Calu3 (cell line): Measurements from ENCODE around the gene ZNF287. TPM values are rescaled to one million over a fixed set of nuclear protein-coding genes. Genes with fewer than 3 reads are reported as not detected.

Experiments
- BruUV-seq: library from RNA; stranded (reverse); fragments of 400-500 nt; replicated peaks from 2 replicates; lab custom pipeline; 2021; lab: Mats Ljungman, UMichigan
- CTCF ChIA-PET: fragments of 300-600 bp; sonication (Branson Sonifier 250); formaldehyde crosslinking; loops from one replicate; lab custom pipeline; 2022; ENCODE audit warnings: antibody characterized with exemption; lab: Charles Lee
- DNase-seq: peaks from one replicate; pipeline ENCODE4 v3.0.0; 2022
- H3K27ac Mint-ChIP-seq: one replicate; pipeline ENCODE4 v1.8.0; 2022; ENCODE audit warnings: mixed read lengths; ENCODE audit not compliant: unreplicated experiment
- H3K27me3 Mint-ChIP-seq: one replicate; pipeline ENCODE4 v1.8.0; 2022; ENCODE audit warnings: mixed read lengths; ENCODE audit not compliant: unreplicated experiment
- H3K36me3 Mint-ChIP-seq: one replicate; pipeline ENCODE4 v1.8.0; 2022; ENCODE audit warnings: mild to moderate bottlenecking, moderate library complexity, mixed read lengths; ENCODE audit not compliant: insufficient read depth, unreplicated experiment
- H3K4me1 Mint-ChIP-seq: one replicate; pipeline ENCODE4 v1.8.0; 2022; ENCODE audit warnings: mild to moderate bottlenecking, low read depth, mixed read lengths; ENCODE audit not compliant: unreplicated experiment
- H3K4me3 Mint-ChIP-seq: one replicate; pipeline ENCODE4 v1.8.0; 2022; ENCODE audit warnings: mild to moderate bottlenecking, low read depth, moderate library complexity, mixed read lengths; ENCODE audit not compliant: unreplicated experiment
- H3K9me3 Mint-ChIP-seq: one replicate; pipeline ENCODE4 v1.8.0; 2022; ENCODE audit warnings: low read depth, mixed read lengths; ENCODE audit not compliant: unreplicated experiment
- intact Hi-C: fragments of 100-400 bp; cut with micrococcal nuclease; formaldehyde crosslinking; loops from one replicate; pipeline ENCODE4 v1.10.0; 2022; ENCODE audit not compliant: unreplicated experiment
- total RNA-seq: library from RNA; stranded (reverse); gene quantifications from 2 replicates; pipeline ENCODE4 v1.2.3, GENCODE V29; 2022
- TF ChIP-seq, protein P1 (sequence below): fragments of 200-600 bp; IDR thresholded peaks from one replicate; pipeline ENCODE4 v1.8.0; 2022; ENCODE audit warnings: antibody characterized with exemption; ENCODE audit not compliant: unreplicated experiment

ZNF287 gene
- total RNA-seq, 1 experiment from 2014 or later: not detected

DNA sequence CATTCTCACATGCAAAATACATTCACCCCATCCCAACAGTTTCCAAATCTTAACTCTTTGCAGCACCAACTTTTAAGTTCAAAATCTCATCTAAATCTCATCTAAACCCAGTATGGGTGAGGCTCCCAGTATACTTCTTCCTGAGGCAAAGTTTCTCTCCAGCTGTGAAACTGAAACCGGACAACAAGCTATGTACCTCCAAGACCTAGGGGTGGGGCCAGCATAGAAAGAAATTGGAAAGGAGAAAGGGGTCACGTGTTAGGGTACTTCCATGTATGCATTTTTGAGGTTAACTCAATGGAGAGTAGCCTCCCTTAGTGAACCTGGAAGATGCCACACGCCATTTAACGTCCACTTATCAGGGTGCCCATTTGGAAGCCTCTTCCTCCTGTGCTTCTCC lies 53.1 kb downstream of the ZNF287 start:
- intact Hi-C loops: no loop called here
- Mint-ChIP-seq H3K9me3 (no peaks in the 10 kb centered on the region), H3K27me3 (peaks cover 12% of the 10 kb centered on the region), H3K4me1 (peaks cover 16% of the 10 kb centered on the region), H3K4me3 (no peak overlapping the region), H3K27ac (no peak overlapping the region), H3K36me3 (no peaks in the 10 kb centered on the region)
- no TSS peak for BruUV-seq
- TF ChIP-seq, protein P1, sequence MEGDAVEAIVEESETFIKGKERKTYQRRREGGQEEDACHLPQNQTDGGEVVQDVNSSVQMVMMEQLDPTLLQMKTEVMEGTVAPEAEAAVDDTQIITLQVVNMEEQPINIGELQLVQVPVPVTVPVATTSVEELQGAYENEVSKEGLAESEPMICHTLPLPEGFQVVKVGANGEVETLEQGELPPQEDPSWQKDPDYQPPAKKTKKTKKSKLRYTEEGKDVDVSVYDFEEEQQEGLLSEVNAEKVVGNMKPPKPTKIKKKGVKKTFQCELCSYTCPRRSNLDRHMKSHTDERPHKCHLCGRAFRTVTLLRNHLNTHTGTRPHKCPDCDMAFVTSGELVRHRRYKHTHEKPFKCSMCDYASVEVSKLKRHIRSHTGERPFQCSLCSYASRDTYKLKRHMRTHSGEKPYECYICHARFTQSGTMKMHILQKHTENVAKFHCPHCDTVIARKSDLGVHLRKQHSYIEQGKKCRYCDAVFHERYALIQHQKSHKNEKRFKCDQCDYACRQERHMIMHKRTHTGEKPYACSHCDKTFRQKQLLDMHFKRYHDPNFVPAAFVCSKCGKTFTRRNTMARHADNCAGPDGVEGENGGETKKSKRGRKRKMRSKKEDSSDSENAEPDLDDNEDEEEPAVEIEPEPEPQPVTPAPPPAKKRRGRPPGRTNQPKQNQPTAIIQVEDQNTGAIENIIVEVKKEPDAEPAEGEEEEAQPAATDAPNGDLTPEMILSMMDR: no peak
- no peak for DNase-seq
- CTCF ChIA-PET: no interaction called here

DNA sequence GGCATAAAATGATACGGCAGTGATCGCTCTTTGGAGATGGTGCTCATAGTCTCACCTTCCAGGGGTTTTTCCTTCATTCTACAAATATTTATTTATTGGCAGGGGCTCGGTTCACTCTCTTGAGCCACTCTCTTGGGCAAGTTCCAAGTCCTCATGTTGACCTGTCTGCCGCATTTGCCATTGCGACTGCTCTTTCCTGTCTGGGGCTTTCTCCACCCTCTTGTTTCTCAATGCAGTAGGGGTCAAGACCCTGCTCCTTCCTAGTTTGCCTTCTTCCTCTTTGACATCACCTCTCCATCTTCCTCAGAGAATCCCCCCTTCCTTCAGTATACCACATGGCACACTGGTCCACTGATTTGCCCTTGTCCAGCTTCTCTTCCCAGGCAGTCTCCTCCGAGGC lies 55.1 kb downstream of the ZNF287 start:
- H3K36me3 Mint-ChIP-seq: no peaks in the 10 kb centered on the region
- DNase-seq: no peak
- intact Hi-C loops: no loop called here
- peaks cover 12% of the 10 kb centered on the region for H3K27me3 Mint-ChIP-seq
- no peak overlapping the region for H3K4me3 Mint-ChIP-seq
- TF ChIP-seq, protein P1: no peak
- CTCF ChIA-PET: no interaction called here
- BruUV-seq: no TSS peak
- H3K27ac Mint-ChIP-seq: no peak overlapping the region
- no peaks in the 10 kb centered on the region for H3K9me3 Mint-ChIP-seq
- peaks cover 8% of the 10 kb centered on the region for H3K4me1 Mint-ChIP-seq

DNA sequence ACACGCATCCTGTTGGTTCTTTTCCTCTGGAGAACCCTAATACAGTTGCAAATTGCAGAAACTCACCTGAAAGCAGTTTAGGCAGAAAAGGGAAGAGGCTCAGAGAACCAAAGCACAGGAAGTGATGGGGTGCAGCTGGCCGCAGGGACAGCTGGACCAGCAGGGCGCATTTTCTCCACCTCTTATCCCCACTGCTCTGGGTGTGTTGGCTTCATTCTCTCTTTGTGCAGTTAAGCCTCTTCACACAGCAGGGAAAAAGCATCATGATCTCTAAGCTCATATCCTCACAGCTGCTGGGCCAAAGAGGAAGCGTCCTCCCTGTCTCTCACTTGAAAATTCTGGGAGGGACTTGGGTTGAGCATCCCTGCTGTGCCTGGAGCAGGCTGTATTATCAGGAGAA lies 57.0 kb downstream of the ZNF287 start:
- Mint-ChIP-seq H3K4me3 (no peak overlapping the region), H3K36me3 (no peaks in the 10 kb centered on the region), H3K9me3 (no peaks in the 10 kb centered on the region), H3K27me3 (peaks cover 12% of the 10 kb centered on the region), H3K27ac (no peak overlapping the region), H3K4me1 (peaks cover 8% of the 10 kb centered on the region)
- no peak for DNase-seq
- intact Hi-C loops: no loop called here
- no TSS peak for BruUV-seq
- TF ChIP-seq, protein P1: no peak
- CTCF ChIA-PET: no interaction called here

DNA sequence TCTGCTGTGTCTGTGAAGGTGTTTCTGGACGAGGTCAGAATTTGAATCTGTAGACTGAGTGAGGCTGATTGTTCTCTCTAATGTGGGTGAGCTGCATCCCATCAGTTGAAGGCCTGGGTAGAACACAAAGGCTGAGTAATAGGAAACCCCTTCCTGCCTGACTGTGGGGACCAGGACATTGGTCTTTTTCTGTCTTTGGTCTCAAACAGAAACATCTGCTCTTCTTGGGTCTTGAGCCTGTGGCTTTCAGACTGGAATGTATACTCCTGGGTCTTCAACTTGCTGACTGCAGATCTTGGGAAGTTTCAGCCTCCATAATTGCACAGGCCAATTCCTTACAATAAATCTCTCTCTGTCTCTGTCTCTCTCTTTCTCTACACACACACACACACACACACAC lies 57.4 kb downstream of the ZNF287 start:
- DNase-seq: no peak
- TF ChIP-seq, protein P1: no peak
- intact Hi-C loops: no loop called here
- peaks cover 10% of the 10 kb centered on the region for H3K27me3 Mint-ChIP-seq
- H3K4me3 Mint-ChIP-seq: no peak overlapping the region
- no TSS peak for BruUV-seq
- no peak overlapping the region for H3K27ac Mint-ChIP-seq
- H3K36me3 Mint-ChIP-seq: no peaks in the 10 kb centered on the region
- H3K9me3 Mint-ChIP-seq: no peaks in the 10 kb centered on the region
- H3K4me1 Mint-ChIP-seq: peaks cover 4% of the 10 kb centered on the region
- CTCF ChIA-PET: interaction anchor here (1.1 kb wide), 1 partner anchor 16 kb away, joined by 3 read pairs; no protein-coding TSS in a partner anchor
